Ovary (tissue), 9 donors: ENCODE measurements around the gene PRLR. TPM values are rescaled to one million over a fixed set of nuclear protein-coding genes. Genes with fewer than 3 reads are reported as not detected.
A peak's percentile ranks its signal among the peaks of the same experiment; 100 is the strongest.

Source experiments
- DNase-seq, 5 donors: peaks; one replicate each; pipeline ENCODE4 v3.0.0-alpha.2; 2019 to 2020
- H3K27ac ChIP-seq, 2 donors: fragments of 200-600 bp; one replicate each; pipeline versions ENCODE4 v1.5.1 to v1.8.0; 2019 to 2022
- H3K27me3 ChIP-seq: fragments of 200-600 bp; one replicate; pipeline ENCODE4 v1.8.0; 2022
- H3K36me3 ChIP-seq: fragments of 200-600 bp; sonication (generic); one replicate; pipeline ENCODE4 v1.5.1; 2019
- H3K4me1 ChIP-seq: one replicate; pipeline ENCODE4 v1.8.1; 2013; ENCODE audit warnings: mild to moderate bottlenecking, moderate library complexity; ENCODE audit not compliant: insufficient read depth
- H3K4me3 ChIP-seq: fragments of 200-600 bp; sonication (generic); one replicate; pipeline ENCODE4 v1.5.1; 2017
- H3K9me3 ChIP-seq, 2 donors: fragments of 200-600 bp in 1 of 2; sonication (generic) in 1 of 2; one replicate each; pipeline versions ENCODE4 v1.5.1 to v1.8.1; 2013 to 2019; ENCODE audit warnings: mild to moderate bottlenecking in 1 of 2, moderate library complexity in 1 of 2
- CTCF ChIP-seq, 3 donors: fragments of 450-650 bp in 2 of 3; fragments of 200-600 bp in 1 of 3; IDR thresholded peaks; one replicate each; pipeline versions ENCODE4 v1.5.1 to v1.8.0; 2016 to 2022; ENCODE audit warnings: antibody characterized with exemption in 3 of 3, mild to moderate bottlenecking in 1 of 3
- EP300 ChIP-seq: sonication (generic); formaldehyde crosslinking; IDR thresholded peaks from one replicate; pipeline ENCODE4 v1.6.1; 2017; ENCODE audit warnings: antibody characterized with exemption
- POLR2A ChIP-seq: fragments of 450-650 bp; IDR thresholded peaks from one replicate; pipeline ENCODE4 v1.6.1; 2017; ENCODE audit warnings: antibody characterized with exemption, mild to moderate bottlenecking, moderate library complexity
- WGBS, 3 donors: extraction: QIAGEN DNeasy Blood & Tissue Kit in 1 of 3; methylation state at CpG; one replicate each; pipeline versions ENCODE4 v1.1.5 to v1.1.7; 2013 to 2017; 5-methylcytosine and 5-hydroxymethylcytosine counted together
- intact Hi-C, 4 donors: fragments of 100-400 bp; cut with DNase I; formaldehyde crosslinking; loops; one replicate each; pipeline versions ENCODE4 v1.11.0 to v1.15.1; 2022 to 2023
- polyA plus RNA-seq, 2 donors: library from polyadenylated mRNA; stranded (reverse); fragments of 200-250 nt in 1 of 2; fragments of 350-450 nt in 1 of 2; fragmentation: Illumina TruSeq in 1 of 2; extraction: RNeasy Lipid Tissue Mini Kit (QIAGEN cat#74804) in 1 of 2; gene quantifications; one replicate each; pipeline ENCODE4 v1.2.3, GENCODE V29; 2013 to 2014
- total RNA-seq, 7 donors: library from RNA; depleted of rRNA in 2 of 7; stranded (reverse); fragments of >200 nt in 2 of 7; fragmentation: NEBNext Ultra II Directional in 3 of 7; extraction: Animal tissue kit (Norgen Biotek cat#: 25700) in 3 of 7; gene quantifications; one replicate each; pipeline versions ENCODE4 v1.1.0 to v1.2.4, GENCODE V29; 2016 to 2023
- donor health status: DM: no; HTN: no; CAD: no; lungs with moderate emphysema.
- donor health status: DM: no; HTN: no; CAD: no.
- donor health status: Bipolar disorder and iron deficiency.
- donor health status: DM: yes; HTN: yes; CAD: no.
- donor health status: DM: no; HTN: no; CAD: no.
- donor health status: DM: yes; HTN: yes; CAD: no.

Gene PRLR
- total and polyA plus RNA-seq, 9 donors: 1.8 to 24.5 (median 8.1) TPM

- DNase-seq: no peak
- intact Hi-C loops: no loop called here
- TF ChIP-seq POLR2A: no peak
- no peak for TF ChIP-seq EP300
- TF ChIP-seq CTCF (IDR thresholded peaks at IDR 0.05): no peak
- Histone ChIP-seq H3K9me3 (no peaks in the 10 kb centered on the region), H3K4me1 (no peaks in the 10 kb centered on the region), H3K27me3 (no peaks in the 10 kb centered on the region), H3K36me3 (no peaks in the 10 kb centered on the region), H3K4me3 (no peak overlapping the region), H3K27ac (no peak overlapping the region)
- WGBS, 3 donors: 84 to 100% (median 85%) methylated on average over 1 of the region's 1 CpG
Measured at GRCh38 chr5:35205606-35206005, 24.7 kb downstream of the PRLR start.

DNA sequence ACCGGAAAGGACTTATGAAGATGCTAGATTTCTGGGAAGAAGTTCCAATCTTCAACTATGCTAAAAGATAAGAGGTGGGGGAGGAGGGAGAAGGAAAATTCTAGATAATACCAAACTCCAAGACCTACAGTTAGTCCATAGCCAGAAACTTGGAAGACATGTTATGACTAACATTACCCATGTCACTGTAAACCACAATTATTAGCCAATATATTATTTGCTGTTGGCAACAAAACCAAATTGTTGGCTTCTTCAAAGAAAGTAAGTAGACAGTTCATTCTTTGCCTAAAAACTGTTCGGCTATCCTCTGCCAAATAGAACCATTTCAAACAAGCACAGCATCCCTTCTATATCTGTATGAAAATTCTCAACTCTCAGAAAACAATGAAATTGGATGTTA is 25.1 kb downstream of the PRLR start:
- Histone ChIP-seq H3K4me3 (no peak overlapping the region), H3K36me3 (no peaks in the 10 kb centered on the region), H3K9me3 (no peaks in the 10 kb centered on the region), H3K27ac (no peak overlapping the region), H3K4me1 (no peaks in the 10 kb centered on the region), H3K27me3 (no peaks in the 10 kb centered on the region)
- TF ChIP-seq CTCF (IDR thresholded peaks at IDR 0.05) (no peak), POLR2A (no peak), EP300 (no peak)
- no peak for DNase-seq
- 51 to 68% (median 58%) methylated on average over 2 of the region's 2 CpGs for WGBS, 3 donors
- intact Hi-C loops: no loop called here

- H3K27me3 ChIP-seq: no peaks in the 10 kb centered on the region
- TF ChIP-seq EP300: no peak
- no peak for TF ChIP-seq POLR2A
- no peak for TF ChIP-seq CTCF (IDR thresholded peaks at IDR 0.05)
- no peak overlapping the region for H3K27ac ChIP-seq
- 85 to 97% (median 92%) methylated on average over 1 of the region's 1 CpG for WGBS, 3 donors
- H3K4me3 ChIP-seq: no peak overlapping the region
- intact Hi-C loops: no loop called here
- peaks cover 2% of the 10 kb centered on the region for H3K4me1 ChIP-seq
- no peak for DNase-seq
- H3K36me3 ChIP-seq: no peaks in the 10 kb centered on the region
- no peaks in the 10 kb centered on the region for H3K9me3 ChIP-seq
Measured at GRCh38 chr5:35203403-35203802, 26.9 kb downstream of the PRLR start.

GRCh38 chr5:35202319-35203111 is 27.8 kb downstream of the PRLR start:
- H3K9me3 ChIP-seq: no peaks in the 10 kb centered on the region
- no peak overlapping the region for H3K4me3 ChIP-seq
- peak in 1 of 5 donors; percentile 33 for DNase-seq
- intact Hi-C loops: no loop called here
- H3K4me1 ChIP-seq: peaks cover 4% of the 10 kb centered on the region
- H3K36me3 ChIP-seq: no peaks in the 10 kb centered on the region
- no peak overlapping the region for H3K27ac ChIP-seq
- no peaks in the 10 kb centered on the region for H3K27me3 ChIP-seq
- TF ChIP-seq CTCF (IDR thresholded peaks at IDR 0.05) (no peak), EP300 (no peak), POLR2A (no peak)
- WGBS, 3 donors: 64 to 77% (median 69%) methylated on average over 5 of the region's 5 CpGs
